HEK293 (cell line): Measurements from ENCODE around the gene FAM118A.

Experiments used
- ELK4 ChIP-seq: IDR thresholded peaks from 2 replicates; pipeline ENCODE4 v1.6.1; 2011; ENCODE audit warnings: mild to moderate bottlenecking, low read depth, low read length, borderline replicate concordance
- FEZF1 ChIP-seq: fragments of 450-650 bp; formaldehyde crosslinking; IDR thresholded peaks from 2 replicates; pipeline ENCODE4 v1.5.1; 2016; ENCODE audit warnings: missing biosample characterization, missing genetic modification characterization
- KLF10 ChIP-seq: fragments of 450-650 bp; IDR thresholded peaks from 2 replicates; pipeline ENCODE4 v1.5.1; 2018; ENCODE audit warnings: missing biosample characterization, mild to moderate bottlenecking, missing genetic modification characterization
- KLF7 ChIP-seq: fragments of 450-650 bp; formaldehyde crosslinking; IDR thresholded peaks from 2 replicates; pipeline ENCODE4 v1.5.1; 2016; ENCODE audit warnings: missing biosample characterization, missing genetic modification characterization, borderline replicate concordance
- PRDM1 ChIP-seq: fragments of 450-650 bp; formaldehyde crosslinking; IDR thresholded peaks from 2 replicates; pipeline ENCODE4; 2016; ENCODE audit warnings: missing biosample characterization, missing genetic modification characterization
- ZNF146 ChIP-seq: fragments of 450-650 bp; formaldehyde crosslinking; IDR thresholded peaks from 2 replicates; pipeline ENCODE4 v1.5.1; 2016; ENCODE audit warnings: missing biosample characterization, missing genetic modification characterization
- ZNF155 ChIP-seq: fragments of 450-650 bp; formaldehyde crosslinking; IDR thresholded peaks from 2 replicates; pipeline ENCODE4 v1.5.1; 2016; ENCODE audit warnings: missing biosample characterization, missing genetic modification characterization
- ZNF16 ChIP-seq: fragments of 450-650 bp; formaldehyde crosslinking; IDR thresholded peaks from 2 replicates; pipeline ENCODE4 v1.5.1; 2016; ENCODE audit warnings: low read depth, missing biosample characterization, missing genetic modification characterization
- ZNF175 ChIP-seq: fragments of 450-650 bp; formaldehyde crosslinking; IDR thresholded peaks from 2 replicates; pipeline ENCODE4 v1.5.1; 2016; ENCODE audit warnings: missing biosample characterization, missing genetic modification characterization
- ZNF19 ChIP-seq: fragments of 450-650 bp; formaldehyde crosslinking; IDR thresholded peaks from 2 replicates; pipeline ENCODE4; 2016; ENCODE audit warnings: missing biosample characterization, missing genetic modification characterization, low read depth
- ZNF221 ChIP-seq: fragments of 450-650 bp; formaldehyde crosslinking; IDR thresholded peaks from 2 replicates; pipeline ENCODE4 v1.5.1; 2017; ENCODE audit warnings: missing biosample characterization, missing genetic modification characterization, borderline replicate concordance
- ZNF366 ChIP-seq: fragments of 450-650 bp; formaldehyde crosslinking; conservative IDR thresholded peaks from 2 replicates; pipeline ENCODE4 v1.5.1; 2016; ENCODE audit warnings: missing biosample characterization, missing genetic modification characterization
- ZNF37A ChIP-seq: fragments of 450-650 bp; IDR thresholded peaks from 2 replicates; pipeline ENCODE4 v1.5.1; 2018; ENCODE audit warnings: missing biosample characterization, missing genetic modification characterization
- ZNF416 ChIP-seq: fragments of 450-650 bp; formaldehyde crosslinking; IDR thresholded peaks from 2 replicates; pipeline ENCODE4 v1.5.1; 2016; ENCODE audit warnings: missing biosample characterization, missing genetic modification characterization
- ZNF423 ChIP-seq: fragments of 450-650 bp; formaldehyde crosslinking; IDR thresholded peaks from 2 replicates; pipeline ENCODE4 v1.5.1; 2016; ENCODE audit warnings: missing biosample characterization, missing genetic modification characterization
- ZNF433 ChIP-seq: fragments of 450-650 bp; formaldehyde crosslinking; IDR thresholded peaks from 2 replicates; pipeline ENCODE4 v1.5.1; 2016; ENCODE audit warnings: missing biosample characterization, missing genetic modification characterization, low read depth
- ZNF48 ChIP-seq: fragments of 450-650 bp; formaldehyde crosslinking; IDR thresholded peaks from 2 replicates; pipeline ENCODE4 v1.5.1; 2016; ENCODE audit warnings: missing biosample characterization, missing genetic modification characterization
- ZNF521 ChIP-seq: fragments of 450-650 bp; formaldehyde crosslinking; IDR thresholded peaks from 2 replicates; pipeline ENCODE4 v1.5.1; 2017; ENCODE audit warnings: missing biosample characterization, mild to moderate bottlenecking, missing genetic modification characterization
- ZNF558 ChIP-seq: fragments of 450-650 bp; formaldehyde crosslinking; IDR thresholded peaks from 2 replicates; pipeline ENCODE4 v1.5.1; 2016; ENCODE audit warnings: missing biosample characterization, missing genetic modification characterization
- ZNF777 ChIP-seq: fragments of 450-650 bp; formaldehyde crosslinking; IDR thresholded peaks from 2 replicates; pipeline ENCODE4 v1.5.1; 2017; ENCODE audit warnings: missing biosample characterization, missing genetic modification characterization, borderline replicate concordance
- TF ChIP-seq, protein P1 (sequence below): fragments of 450-650 bp; formaldehyde crosslinking; IDR thresholded peaks from 2 replicates; pipeline ENCODE4 v1.5.1; 2016; ENCODE audit warnings: missing biosample characterization, missing genetic modification characterization
- TF ChIP-seq, protein P2 (sequence below): fragments of 450-650 bp; formaldehyde crosslinking; IDR thresholded peaks from 2 replicates; pipeline ENCODE4 v1.5.1; 2016; ENCODE audit warnings: missing biosample characterization, missing genetic modification characterization, low read depth
- TF ChIP-seq, protein P3 (sequence below): fragments of 450-650 bp; formaldehyde crosslinking; IDR thresholded peaks from 2 replicates; pipeline ENCODE4 v1.5.1; 2016; ENCODE audit warnings: missing biosample characterization, missing genetic modification characterization
- TF ChIP-seq, protein P4 (sequence below): fragments of 450-650 bp; formaldehyde crosslinking; IDR thresholded peaks from 2 replicates; pipeline ENCODE4 v1.5.1; 2016; ENCODE audit warnings: missing biosample characterization, missing genetic modification characterization, borderline replicate concordance
- TF ChIP-seq, protein P5 (sequence below): fragments of 450-650 bp; formaldehyde crosslinking; IDR thresholded peaks from 2 replicates; pipeline ENCODE4 v1.5.1; 2016; ENCODE audit warnings: missing biosample characterization, missing genetic modification characterization

FAM118A gene

DNA sequence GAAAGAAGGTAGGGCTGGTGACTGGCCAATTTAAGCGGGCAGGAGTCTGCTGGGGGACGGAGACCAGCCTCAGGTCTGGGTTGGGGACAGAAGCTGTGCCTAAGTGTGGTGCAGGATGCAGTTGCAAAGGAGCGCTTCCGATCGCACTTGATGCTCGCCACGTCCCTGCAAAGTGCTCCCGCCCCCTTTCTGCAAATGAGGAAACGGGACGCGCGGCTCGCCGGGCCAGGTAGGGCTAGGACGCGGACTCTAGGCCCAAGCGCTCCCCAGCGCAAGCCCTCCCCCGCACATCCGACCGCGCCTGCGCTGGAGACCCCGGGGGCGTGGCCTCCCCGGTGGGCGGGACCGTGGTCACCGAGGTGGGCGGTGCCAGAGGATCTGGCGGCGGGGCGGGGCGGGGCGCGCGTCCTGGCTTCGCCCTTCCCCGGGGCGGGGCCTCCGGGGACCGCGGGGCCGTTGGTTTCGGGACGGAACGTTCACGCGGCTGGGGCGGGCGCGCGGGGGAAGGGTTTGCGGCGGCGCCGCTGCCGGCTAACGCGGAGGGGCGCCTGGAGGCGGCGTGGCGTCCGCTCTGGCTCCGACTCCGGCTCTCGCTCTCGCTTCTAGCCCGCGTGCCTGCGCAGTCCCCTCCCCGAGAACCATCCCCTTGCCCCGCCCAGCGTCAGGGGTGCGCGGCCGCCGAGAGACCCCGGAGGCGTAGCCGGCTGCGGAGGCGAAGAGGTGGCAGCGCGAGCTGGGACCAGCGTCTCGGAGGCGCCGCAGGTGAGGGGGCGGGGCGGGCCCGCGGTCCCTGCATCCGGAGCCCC is at the start of gene FAM118A (continued):
- TF ChIP-seq ZNF37A (0 out of 2 replicates have a peak, but pooled peaks have one; percentile 10), ZNF48 (no peak), PRDM1 (no peak), ZNF521 (tag by site-specific recombination) (no peak), ZNF155 (no peak), ZNF558 (tag by site-specific recombination) (no peak), ZNF416 (no peak), ZNF366 (no peak), ZNF221 (tag by site-specific recombination) (no peak), ZNF423 (tag by site-specific recombination) (no peak), ZNF16 (tag by site-specific recombination) (no peak), ZNF19 (tag by site-specific recombination) (no peak), ZNF777 (no peak), FEZF1 (tag by site-specific recombination) (no peak), KLF7 (tag by site-specific recombination) (no peak), ZNF175 (tag by site-specific recombination) (no peak), ZNF433 (tag by site-specific recombination) (no peak), ELK4 (no peak), ZNF146 (tag by site-specific recombination) (no peak), KLF10 (peak; percentile 69)
- TF ChIP-seq, protein P1, sequence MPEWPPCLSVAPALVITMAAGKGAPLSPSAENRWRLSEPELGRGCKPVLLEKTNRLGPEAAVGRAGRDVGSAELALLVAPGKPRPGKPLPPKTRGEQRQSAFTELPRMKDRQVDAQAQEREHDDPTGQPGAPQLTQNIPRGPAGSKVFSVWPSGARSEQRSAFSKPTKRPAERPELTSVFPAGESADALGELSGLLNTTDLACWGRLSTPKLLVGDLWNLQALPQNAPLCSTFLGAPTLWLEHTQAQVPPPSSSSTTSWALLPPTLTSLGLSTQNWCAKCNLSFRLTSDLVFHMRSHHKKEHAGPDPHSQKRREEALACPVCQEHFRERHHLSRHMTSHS (tag by site-specific recombination) = no peak
- TF ChIP-seq, protein P2, sequence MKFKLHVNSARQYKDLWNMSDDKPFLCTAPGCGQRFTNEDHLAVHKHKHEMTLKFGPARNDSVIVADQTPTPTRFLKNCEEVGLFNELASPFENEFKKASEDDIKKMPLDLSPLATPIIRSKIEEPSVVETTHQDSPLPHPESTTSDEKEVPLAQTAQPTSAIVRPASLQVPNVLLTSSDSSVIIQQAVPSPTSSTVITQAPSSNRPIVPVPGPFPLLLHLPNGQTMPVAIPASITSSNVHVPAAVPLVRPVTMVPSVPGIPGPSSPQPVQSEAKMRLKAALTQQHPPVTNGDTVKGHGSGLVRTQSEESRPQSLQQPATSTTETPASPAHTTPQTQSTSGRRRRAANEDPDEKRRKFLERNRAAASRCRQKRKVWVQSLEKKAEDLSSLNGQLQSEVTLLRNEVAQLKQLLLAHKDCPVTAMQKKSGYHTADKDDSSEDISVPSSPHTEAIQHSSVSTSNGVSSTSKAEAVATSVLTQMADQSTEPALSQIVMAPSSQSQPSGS (tag by site-specific recombination) = no peak
- TF ChIP-seq, protein P3, sequence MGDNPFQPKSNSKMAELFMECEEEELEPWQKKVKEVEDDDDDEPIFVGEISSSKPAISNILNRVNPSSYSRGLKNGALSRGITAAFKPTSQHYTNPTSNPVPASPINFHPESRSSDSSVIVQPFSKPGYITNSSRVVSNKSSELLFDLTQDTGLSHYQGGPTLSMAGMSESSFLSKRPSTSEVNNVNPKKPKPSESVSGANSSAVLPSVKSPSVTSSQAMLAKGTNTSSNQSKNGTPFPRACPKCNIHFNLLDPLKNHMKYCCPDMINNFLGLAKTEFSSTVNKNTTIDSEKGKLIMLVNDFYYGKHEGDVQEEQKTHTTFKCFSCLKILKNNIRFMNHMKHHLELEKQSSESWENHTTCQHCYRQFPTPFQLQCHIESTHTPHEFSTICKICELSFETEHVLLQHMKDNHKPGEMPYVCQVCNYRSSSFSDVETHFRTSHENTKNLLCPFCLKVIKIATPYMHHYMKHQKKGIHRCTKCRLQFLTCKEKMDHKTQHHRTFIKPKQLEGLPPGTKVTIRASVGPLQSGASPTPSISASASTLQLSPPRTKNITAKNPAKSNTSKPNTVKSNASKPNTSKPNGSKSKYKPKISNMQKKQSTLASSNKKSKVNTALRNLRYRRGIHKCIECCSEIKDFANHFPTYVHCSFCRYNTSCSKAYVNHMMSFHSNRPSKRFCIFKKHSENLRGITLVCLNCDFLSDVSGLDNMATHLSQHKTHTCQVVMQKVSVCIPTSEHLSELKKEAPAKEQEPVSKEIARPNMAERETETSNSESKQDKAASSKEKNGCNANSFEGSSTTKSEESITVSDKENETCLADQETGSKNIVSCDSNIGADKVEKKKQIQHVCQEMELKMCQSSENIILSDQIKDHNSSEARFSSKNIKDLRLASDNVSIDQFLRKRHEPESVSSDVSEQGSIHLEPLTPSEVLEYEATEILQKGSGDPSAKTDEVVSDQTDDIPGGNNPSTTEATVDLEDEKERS (tag by site-specific recombination) = no peak
- TF ChIP-seq, protein P4, sequence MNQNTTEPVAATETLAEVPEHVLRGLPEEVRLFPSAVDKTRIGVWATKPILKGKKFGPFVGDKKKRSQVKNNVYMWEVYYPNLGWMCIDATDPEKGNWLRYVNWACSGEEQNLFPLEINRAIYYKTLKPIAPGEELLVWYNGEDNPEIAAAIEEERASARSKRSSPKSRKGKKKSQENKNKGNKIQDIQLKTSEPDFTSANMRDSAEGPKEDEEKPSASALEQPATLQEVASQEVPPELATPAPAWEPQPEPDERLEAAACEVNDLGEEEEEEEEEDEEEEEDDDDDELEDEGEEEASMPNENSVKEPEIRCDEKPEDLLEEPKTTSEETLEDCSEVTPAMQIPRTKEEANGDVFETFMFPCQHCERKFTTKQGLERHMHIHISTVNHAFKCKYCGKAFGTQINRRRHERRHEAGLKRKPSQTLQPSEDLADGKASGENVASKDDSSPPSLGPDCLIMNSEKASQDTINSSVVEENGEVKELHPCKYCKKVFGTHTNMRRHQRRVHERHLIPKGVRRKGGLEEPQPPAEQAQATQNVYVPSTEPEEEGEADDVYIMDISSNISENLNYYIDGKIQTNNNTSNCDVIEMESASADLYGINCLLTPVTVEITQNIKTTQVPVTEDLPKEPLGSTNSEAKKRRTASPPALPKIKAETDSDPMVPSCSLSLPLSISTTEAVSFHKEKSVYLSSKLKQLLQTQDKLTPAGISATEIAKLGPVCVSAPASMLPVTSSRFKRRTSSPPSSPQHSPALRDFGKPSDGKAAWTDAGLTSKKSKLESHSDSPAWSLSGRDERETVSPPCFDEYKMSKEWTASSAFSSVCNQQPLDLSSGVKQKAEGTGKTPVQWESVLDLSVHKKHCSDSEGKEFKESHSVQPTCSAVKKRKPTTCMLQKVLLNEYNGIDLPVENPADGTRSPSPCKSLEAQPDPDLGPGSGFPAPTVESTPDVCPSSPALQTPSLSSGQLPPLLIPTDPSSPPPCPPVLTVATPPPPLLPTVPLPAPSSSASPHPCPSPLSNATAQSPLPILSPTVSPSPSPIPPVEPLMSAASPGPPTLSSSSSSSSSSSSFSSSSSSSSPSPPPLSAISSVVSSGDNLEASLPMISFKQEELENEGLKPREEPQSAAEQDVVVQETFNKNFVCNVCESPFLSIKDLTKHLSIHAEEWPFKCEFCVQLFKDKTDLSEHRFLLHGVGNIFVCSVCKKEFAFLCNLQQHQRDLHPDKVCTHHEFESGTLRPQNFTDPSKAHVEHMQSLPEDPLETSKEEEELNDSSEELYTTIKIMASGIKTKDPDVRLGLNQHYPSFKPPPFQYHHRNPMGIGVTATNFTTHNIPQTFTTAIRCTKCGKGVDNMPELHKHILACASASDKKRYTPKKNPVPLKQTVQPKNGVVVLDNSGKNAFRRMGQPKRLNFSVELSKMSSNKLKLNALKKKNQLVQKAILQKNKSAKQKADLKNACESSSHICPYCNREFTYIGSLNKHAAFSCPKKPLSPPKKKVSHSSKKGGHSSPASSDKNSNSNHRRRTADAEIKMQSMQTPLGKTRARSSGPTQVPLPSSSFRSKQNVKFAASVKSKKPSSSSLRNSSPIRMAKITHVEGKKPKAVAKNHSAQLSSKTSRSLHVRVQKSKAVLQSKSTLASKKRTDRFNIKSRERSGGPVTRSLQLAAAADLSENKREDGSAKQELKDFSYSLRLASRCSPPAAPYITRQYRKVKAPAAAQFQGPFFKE (tag by site-specific recombination) = no peak
- TF ChIP-seq, protein P5, sequence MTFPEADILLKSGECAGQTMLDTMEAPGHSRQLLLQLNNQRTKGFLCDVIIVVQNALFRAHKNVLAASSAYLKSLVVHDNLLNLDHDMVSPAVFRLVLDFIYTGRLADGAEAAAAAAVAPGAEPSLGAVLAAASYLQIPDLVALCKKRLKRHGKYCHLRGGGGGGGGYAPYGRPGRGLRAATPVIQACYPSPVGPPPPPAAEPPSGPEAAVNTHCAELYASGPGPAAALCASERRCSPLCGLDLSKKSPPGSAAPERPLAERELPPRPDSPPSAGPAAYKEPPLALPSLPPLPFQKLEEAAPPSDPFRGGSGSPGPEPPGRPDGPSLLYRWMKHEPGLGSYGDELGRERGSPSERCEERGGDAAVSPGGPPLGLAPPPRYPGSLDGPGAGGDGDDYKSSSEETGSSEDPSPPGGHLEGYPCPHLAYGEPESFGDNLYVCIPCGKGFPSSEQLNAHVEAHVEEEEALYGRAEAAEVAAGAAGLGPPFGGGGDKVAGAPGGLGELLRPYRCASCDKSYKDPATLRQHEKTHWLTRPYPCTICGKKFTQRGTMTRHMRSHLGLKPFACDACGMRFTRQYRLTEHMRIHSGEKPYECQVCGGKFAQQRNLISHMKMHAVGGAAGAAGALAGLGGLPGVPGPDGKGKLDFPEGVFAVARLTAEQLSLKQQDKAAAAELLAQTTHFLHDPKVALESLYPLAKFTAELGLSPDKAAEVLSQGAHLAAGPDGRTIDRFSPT (tag by site-specific recombination) = no peak
